B cell (primary cell): Measurements from ENCODE around the gene GMCL2. TPM values are rescaled to one million over a fixed set of nuclear protein-coding genes. Genes with fewer than 3 reads are reported as not detected.

ENCODE experiments used
- ATAC-seq: fragments of 200-7000 bp; cut with Tn5 transposase; one replicate; pipeline ENCODE4 v1.10.0; 2021; ENCODE audit warnings: low read depth, mild to moderate bottlenecking, moderate number of reproducible peaks, moderate library complexity
- CTCF ChIA-PET: fragments of 350-600 bp; sonication (Branson Sonifier 250); formaldehyde crosslinking; loops from one replicate; lab custom pipeline; 2021; ENCODE audit warnings: antibody characterized with exemption, inconsistent platforms; lab: Charles Lee
- POLR2A ChIA-PET: fragments of 350-600 bp; sonication (Branson Sonifier 250); formaldehyde crosslinking; loops from one replicate; lab custom pipeline; 2021; ENCODE audit warnings: antibody characterized with exemption; lab: Charles Lee
- DNase-seq: peaks from one replicate; pipeline ENCODE4 v3.0.0; 2013
- H2AFZ ChIP-seq: 2 replicates; pipeline ENCODE4 v1.6.1; 2012; ENCODE audit warnings: mild to moderate bottlenecking, low read depth, low read length; ENCODE audit not compliant: insufficient read depth, poor library complexity, severe bottlenecking
- H3K27ac ChIP-seq, 2 donors: 1 replicate in 1 of 2; 2 replicates in 1 of 2; pipeline ENCODE4 v1.5.1; 2012 to 2013; ENCODE audit warnings: low read length in 2 of 2, mild to moderate bottlenecking in 2 of 2, moderate library complexity in 1 of 2
- H3K27me3 ChIP-seq, 4 experiments: fragments of 200-600 bp in 1 of 4; sonication (generic) in 1 of 4; replicated peaks in 1 of 4; 1 replicate in 2 of 4; 2 replicates in 2 of 4; pipeline versions ENCODE4 v1.6.1 to v1.7.0; 2013 to 2016; ENCODE audit warnings: low read length in 3 of 4, mild to moderate bottlenecking in 2 of 4, mixed read lengths in 1 of 4, moderate library complexity in 1 of 4; ENCODE audit not compliant: insufficient read depth in 4 of 4, control insufficient read depth in 3 of 4; ENCODE audit errors: control extremely low read depth in 1 of 4
- H3K36me3 ChIP-seq, 2 experiments: replicated peaks in 1 of 2; 1 replicate in 1 of 2; 2 replicates in 1 of 2; pipeline versions ENCODE4 v1.6.1 to v1.7.1; 2013; ENCODE audit warnings: low read length in 1 of 2; ENCODE audit not compliant: insufficient read depth in 2 of 2, control insufficient read depth in 1 of 2; ENCODE audit errors: control extremely low read depth in 1 of 2, extremely low read depth in 1 of 2
- H3K4me1 ChIP-seq, 2 donors: fragments of 200-600 bp in 1 of 2; sonication (generic) in 1 of 2; 1 replicate in 1 of 2; 2 replicates in 1 of 2; pipeline versions ENCODE4 v1.5.1 to v1.6.1; 2013 to 2017; ENCODE audit warnings: low read length in 2 of 2; ENCODE audit not compliant: control insufficient read depth in 2 of 2, insufficient read depth in 2 of 2
- H3K4me2 ChIP-seq: replicated peaks from 2 replicates; pipeline ENCODE3; 2012; ENCODE audit warnings: mild to moderate bottlenecking, low read depth, low read length; ENCODE audit not compliant: poor library complexity, severe bottlenecking
- H3K4me3 ChIP-seq, 5 experiments: fragments of 200-600 bp in 1 of 5; sonication (generic) in 1 of 5; 1 replicate in 3 of 5; 2 replicates in 2 of 5; pipeline versions ENCODE4 v1.5.1 to v1.7.0; 2011 to 2016; ENCODE audit warnings: low read length in 4 of 5, mild to moderate bottlenecking in 4 of 5, low read depth in 2 of 5, control low read depth in 1 of 5, moderate library complexity in 1 of 5; ENCODE audit not compliant: insufficient read depth in 1 of 5; ENCODE audit errors: control extremely low read depth in 1 of 5, extremely low read depth in 1 of 5
- H3K79me2 ChIP-seq: fragments of 200-600 bp; sonication (generic); one replicate; pipeline ENCODE4 v1.6.0; 2016; ENCODE audit warnings: low read length; ENCODE audit not compliant: control insufficient read depth, insufficient read depth
- H3K9ac ChIP-seq: fragments of 200-600 bp; sonication (generic); 2 replicates; pipeline ENCODE4 v1.6.1; 2017; ENCODE audit warnings: mild to moderate bottlenecking, low read length, moderate library complexity
- H3K9me3 ChIP-seq, 3 donors: one replicate each; pipeline versions ENCODE4 v1.6.1 to v1.7.1; 2013; ENCODE audit warnings: low read length in 2 of 3; ENCODE audit not compliant: control insufficient read depth in 2 of 3, insufficient read depth in 1 of 3; ENCODE audit errors: control extremely low read depth in 1 of 3
- H4K20me1 ChIP-seq: 2 replicates; pipeline ENCODE4 v1.6.0; 2012; ENCODE audit warnings: mild to moderate bottlenecking, low read length; ENCODE audit not compliant: insufficient read depth, control insufficient read depth, poor library complexity, severe bottlenecking
- H3K27ac Mint-ChIP-seq: one replicate; pipeline ENCODE4 v1.8.0; 2021; ENCODE audit warnings: mixed read lengths
- H3K27me3 Mint-ChIP-seq: one replicate; pipeline ENCODE4 v1.8.0; 2021; ENCODE audit warnings: mixed read lengths
- H3K4me1 Mint-ChIP-seq: one replicate; pipeline ENCODE4 v1.8.0; 2021; ENCODE audit warnings: mixed read lengths
- H3K4me3 Mint-ChIP-seq: one replicate; pipeline ENCODE4 v1.8.0; 2021; ENCODE audit warnings: mixed read lengths
- H3K9me3 Mint-ChIP-seq: one replicate; pipeline ENCODE4 v1.8.0; 2022; ENCODE audit warnings: mixed read lengths; ENCODE audit not compliant: insufficient read depth
- EZH2 ChIP-seq: IDR thresholded peaks from 2 replicates; pipeline ENCODE4 v1.6.1; 2012; ENCODE audit warnings: borderline replicate concordance, low read depth, mild to moderate bottlenecking, moderate library complexity, low read length; ENCODE audit not compliant: insufficient read depth, poor library complexity, severe bottlenecking
- WGBS: methylation state at CpG from one replicate; pipeline ENCODE4 v1.1.5; 2013; ENCODE audit warnings: missing lambda C conversion rate; ENCODE audit not compliant: insufficient coverage; 5-methylcytosine and 5-hydroxymethylcytosine counted together
- intact Hi-C: fragments of 100-400 bp; cut with micrococcal nuclease; formaldehyde crosslinking; loops from one replicate; pipeline ENCODE4 v1.10.0; 2022
- polyA plus RNA-seq: library from polyadenylated mRNA; depleted of rRNA; stranded (reverse); fragments of >200 nt; gene quantifications from 2 replicates; pipeline ENCODE4 v1.2.3, GENCODE V29; 2012
- total RNA-seq, 2 donors: library from RNA; stranded (reverse); fragments of 120-200 nt in 1 of 2; gene quantifications; 1 replicate in 1 of 2; 2 replicates in 1 of 2; pipeline versions ENCODE4 v1.2.3 to v1.2.4, GENCODE V29; 2013 to 2022
- TF ChIP-seq, protein P1 (sequence below): fragments of 200-600 bp; IDR thresholded peaks from one replicate; pipeline ENCODE4 v1.8.0; 2022; ENCODE audit warnings: antibody characterized with exemption, mild to moderate bottlenecking

GMCL2 gene
- total and polyA plus RNA-seq, 2 donors (not counting 1 experiment from before 2014, with no cell fraction given): not detected

- 90% methylated on average over 11 of the region's 11 CpGs for WGBS
- TF ChIP-seq, protein P1, sequence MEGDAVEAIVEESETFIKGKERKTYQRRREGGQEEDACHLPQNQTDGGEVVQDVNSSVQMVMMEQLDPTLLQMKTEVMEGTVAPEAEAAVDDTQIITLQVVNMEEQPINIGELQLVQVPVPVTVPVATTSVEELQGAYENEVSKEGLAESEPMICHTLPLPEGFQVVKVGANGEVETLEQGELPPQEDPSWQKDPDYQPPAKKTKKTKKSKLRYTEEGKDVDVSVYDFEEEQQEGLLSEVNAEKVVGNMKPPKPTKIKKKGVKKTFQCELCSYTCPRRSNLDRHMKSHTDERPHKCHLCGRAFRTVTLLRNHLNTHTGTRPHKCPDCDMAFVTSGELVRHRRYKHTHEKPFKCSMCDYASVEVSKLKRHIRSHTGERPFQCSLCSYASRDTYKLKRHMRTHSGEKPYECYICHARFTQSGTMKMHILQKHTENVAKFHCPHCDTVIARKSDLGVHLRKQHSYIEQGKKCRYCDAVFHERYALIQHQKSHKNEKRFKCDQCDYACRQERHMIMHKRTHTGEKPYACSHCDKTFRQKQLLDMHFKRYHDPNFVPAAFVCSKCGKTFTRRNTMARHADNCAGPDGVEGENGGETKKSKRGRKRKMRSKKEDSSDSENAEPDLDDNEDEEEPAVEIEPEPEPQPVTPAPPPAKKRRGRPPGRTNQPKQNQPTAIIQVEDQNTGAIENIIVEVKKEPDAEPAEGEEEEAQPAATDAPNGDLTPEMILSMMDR: no peak
Observed at GRCh38 chr5:178150977-178151734, 36.0 kb downstream of the GMCL2 start.

DNA sequence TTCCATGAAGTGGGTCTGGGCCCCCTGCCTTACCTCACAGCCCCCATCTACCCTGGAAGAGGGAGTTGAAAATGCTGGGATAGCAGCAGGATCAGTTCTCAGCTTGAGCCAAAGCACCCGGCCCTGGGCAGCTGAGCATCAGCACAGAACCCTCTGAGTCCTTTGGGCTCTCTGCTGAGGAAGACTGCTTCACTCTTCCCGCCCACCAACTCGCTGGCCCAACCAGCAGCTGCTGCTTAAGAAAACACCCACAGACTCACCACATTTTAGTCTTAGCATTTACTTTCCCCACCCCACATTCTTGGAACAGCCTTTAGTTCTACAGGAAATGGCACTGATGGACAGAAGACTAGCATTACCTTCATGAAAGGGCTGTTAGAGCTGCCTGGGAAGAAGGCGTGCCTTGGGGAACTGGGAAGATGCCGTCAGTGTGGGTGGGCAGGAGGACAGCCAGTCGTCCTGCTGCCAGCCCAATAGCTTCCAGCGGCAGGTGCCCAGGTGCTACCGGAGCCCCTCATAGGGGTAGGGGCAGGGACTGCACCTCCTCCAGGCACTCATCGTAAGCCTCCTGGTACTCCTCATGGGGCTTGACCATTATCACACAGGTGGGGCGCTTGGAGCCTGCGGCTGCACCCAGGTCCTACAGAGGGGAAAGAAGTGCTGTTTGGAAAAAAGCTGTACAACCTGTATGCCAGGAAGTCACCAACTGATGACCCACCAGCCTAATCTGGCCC lies 37.8 kb downstream of the GMCL2 start:
- TF ChIP-seq EZH2: no peak
- TF ChIP-seq, protein P1: no peak
- H3K36me3 ChIP-seq: peaks cover 2 to 59% of the 10 kb centered on the region in 2 experiments
- peaks cover 38% of the 10 kb centered on the region for H4K20me1 ChIP-seq
- Mint-ChIP-seq H3K27ac (peak overlapping the region; percentile 15), H3K4me1 (peaks cover 27% of the 10 kb centered on the region), H3K4me3 (no peak overlapping the region), H3K27me3 (no peaks in the 10 kb centered on the region), H3K9me3 (no peaks in the 10 kb centered on the region)
- ATAC-seq (no peak), DNase-seq (no peak)
- H3K27ac ChIP-seq: no peak overlapping the region
- CTCF ChIA-PET: interaction anchor here (0.6 to 22.8 kb wide), 5 partner anchors 11 to 72 kb away, joined by 3 to 540 read pairs (median 4); no protein-coding TSS in a partner anchor
- H3K9ac ChIP-seq: no peak overlapping the region
- H3K9me3 ChIP-seq: no peaks in the 10 kb centered on the region
- POLR2A ChIA-PET: interaction anchor here (0.7 to 1.6 kb wide), 2 partner anchors 22 to 32 kb away, joined by 3 to 4 read pairs; no protein-coding TSS in a partner anchor
- 97% methylated on average over 8 of the region's 11 CpGs for WGBS
- H3K4me3 ChIP-seq: no peak overlapping the region
- peaks cover 25% of the 10 kb centered on the region for H3K79me2 ChIP-seq
- intact Hi-C loops: no loop called here
- no peak overlapping the region for H3K4me2 ChIP-seq
- peaks cover 12 to 20% of the 10 kb centered on the region in 2 donors for H3K4me1 ChIP-seq
- no peak overlapping the region for H2AFZ ChIP-seq
- no peaks in the 10 kb centered on the region for H3K27me3 ChIP-seq

More at GRCh38 chr5:178150977-178151734, 36.0 kb downstream of the GMCL2 start:
- Histone ChIP-seq H3K4me3 (no peak overlapping the region), H2AFZ (no peak overlapping the region), H3K27me3 (no peaks in the 10 kb centered on the region), H3K4me1 (peaks cover 12 to 20% of the 10 kb centered on the region in 2 donors), H4K20me1 (peaks cover 38% of the 10 kb centered on the region), H3K79me2 (peaks cover 25% of the 10 kb centered on the region), H3K9me3 (no peaks in the 10 kb centered on the region), H3K9ac (no peak overlapping the region), H3K27ac (peak overlapping the region in 1 of 2 donors; percentile 53), H3K36me3 (peaks cover 2 to 57% of the 10 kb centered on the region in 2 experiments), H3K4me2 (no peak overlapping the region)
- no peak for DNase-seq
- peaks cover 30% of the 10 kb centered on the region for H3K4me1 Mint-ChIP-seq
- ATAC-seq: no peak
- H3K9me3 Mint-ChIP-seq: no peaks in the 10 kb centered on the region
- H3K27me3 Mint-ChIP-seq: no peaks in the 10 kb centered on the region
- H3K4me3 Mint-ChIP-seq: peak overlapping the region; percentile 59
- intact Hi-C loops: no loop called here
- POLR2A ChIA-PET: no interaction called here
- peak overlapping the region; percentile 59 for H3K27ac Mint-ChIP-seq
- CTCF ChIA-PET: interaction anchor here (1.1 to 22.8 kb wide), 3 partner anchors 11 to 74 kb away, joined by 3 to 540 read pairs (median 3); no protein-coding TSS in a partner anchor
